ENCODE data around the gene CDK13. TPM values are rescaled to one million over a fixed set of nuclear protein-coding genes. Genes with fewer than 3 reads are reported as not detected.
A peak's percentile ranks its signal among the peaks of the same experiment; 100 is the strongest.

Gene CDK13
- total RNA-seq, 1 donor, result 67.3 TPM

- TF ChIP-seq CTCF (IDR thresholded peaks at IDR 0.05; ENCODE audit: insufficient read depth, low read length), result no peak
- H3K4me3 ChIP-seq (ENCODE audit: low read depth, low read length), result peak overlapping the region; percentile 97
- DNase-seq (ENCODE audit: low read depth), result peak; percentile 37
These were observed 2.7 kb downstream of the CDK13 start for GRCh38 chr7:39952803-39953202.

- no peak for TF ChIP-seq CTCF (IDR thresholded peaks at IDR 0.05; ENCODE audit: insufficient read depth, low read length)
- no peak overlapping the region for H3K4me3 ChIP-seq (ENCODE audit: low read depth, low read length)
These were observed 4.6 kb downstream of the CDK13 start for GRCh38 chr7:39954694-39955093.

GRCh38 chr7:39958038-39958437 is 8.0 kb downstream of the CDK13 start:
- H3K4me3 ChIP-seq (ENCODE audit: low read depth, low read length), result no peak overlapping the region
- TF ChIP-seq CTCF (IDR thresholded peaks at IDR 0.05; ENCODE audit: insufficient read depth, low read length), result no peak
- no peak for DNase-seq (ENCODE audit: low read depth)

More at GRCh38 chr7:39954694-39955093, 4.6 kb downstream of the CDK13 start:
- DNase-seq (ENCODE audit: low read depth), result no peak

GRCh38 chr7:39967406-39968161 is 17.5 kb downstream of the CDK13 start:
- no peak for DNase-seq (ENCODE audit: low read depth)
- TF ChIP-seq CTCF (IDR thresholded peaks at IDR 0.05; ENCODE audit: insufficient read depth, low read length), result no peak
- no peak overlapping the region for H3K4me3 ChIP-seq (ENCODE audit: low read depth, low read length)

- H3K4me3 ChIP-seq (ENCODE audit: low read depth, low read length), result no peak overlapping the region
- peak; percentile 20 for DNase-seq (ENCODE audit: low read depth)
- no peak for TF ChIP-seq CTCF (IDR thresholded peaks at IDR 0.05; ENCODE audit: insufficient read depth, low read length)
These were observed 19.4 kb downstream of the CDK13 start for GRCh38 chr7:39969431-39969830.

GRCh38 chr7:39971924-39972323 is 21.9 kb downstream of the CDK13 start:
- DNase-seq (ENCODE audit: low read depth), result no peak
- TF ChIP-seq CTCF (IDR thresholded peaks at IDR 0.05; ENCODE audit: insufficient read depth, low read length), result no peak
- H3K4me3 ChIP-seq (ENCODE audit: low read depth, low read length), result no peak overlapping the region

GRCh38 chr7:39973801-39974200 is 23.7 kb downstream of the CDK13 start:
- TF ChIP-seq CTCF (IDR thresholded peaks at IDR 0.05; ENCODE audit: insufficient read depth, low read length), result no peak
- no peak for DNase-seq (ENCODE audit: low read depth)
- H3K4me3 ChIP-seq (ENCODE audit: low read depth, low read length), result no peak overlapping the region

All from fibroblast of the aortic adventitia (primary cell).